Keratinocyte (primary cell): ENCODE measurements around the gene ABCA10. TPM values are rescaled to one million over a fixed set of nuclear protein-coding genes. Genes with fewer than 3 reads are reported as not detected.

Experiments used
- DNase-seq: peaks from one replicate; pipeline ENCODE4 v3.0.0-alpha.2; 2011; ENCODE audit warnings: low read depth, missing footprints, low spot score
- FAIRE-seq: peaks from 2 replicates; lab custom pipeline; 2011; peaks lifted over from hg19 to GRCh38; lab: Jason Lieb, UNC
- H2AFZ ChIP-seq: 2 replicates; pipeline ENCODE4 v1.6.0; 2012; ENCODE audit warnings: low read length, control low read depth, inconsistent platforms; ENCODE audit not compliant: control insufficient read depth
- H3K27ac ChIP-seq: 2 replicates; pipeline ENCODE4 v1.5.1; 2011; ENCODE audit warnings: low read length; ENCODE audit not compliant: control insufficient read depth, insufficient read depth
- H3K27me3 ChIP-seq: 3 replicates; pipeline ENCODE4 v1.6.0; 2011; ENCODE audit warnings: low read length; ENCODE audit not compliant: control insufficient read depth, insufficient read depth; ENCODE audit errors: extremely low read depth
- H3K36me3 ChIP-seq, 2 experiments: 2 replicates in 1 of 2; 3 replicates in 1 of 2; pipeline ENCODE4 v1.5.1; 2011; ENCODE audit warnings: low read length in 2 of 2, mild to moderate bottlenecking in 1 of 2; ENCODE audit not compliant: control insufficient read depth in 2 of 2, insufficient read depth in 2 of 2; ENCODE audit errors: extremely low read depth in 1 of 2
- H3K4me1 ChIP-seq: 3 replicates; pipeline ENCODE4 v1.5.1; 2011; ENCODE audit warnings: low read length; ENCODE audit not compliant: control insufficient read depth, insufficient read depth; ENCODE audit errors: extremely low read depth
- H3K4me2 ChIP-seq: 3 replicates; pipeline ENCODE4 v1.6.0; 2011; ENCODE audit warnings: low read depth, low read length; ENCODE audit not compliant: control insufficient read depth, insufficient read depth; ENCODE audit errors: extremely low read depth
- H3K4me3 ChIP-seq, 3 experiments: fragments of 200-600 bp in 1 of 3; sonication (generic) in 1 of 3; 2 replicates in 2 of 3; 3 replicates in 1 of 3; pipeline ENCODE4 v1.5.1; 2011 to 2016; ENCODE audit warnings: low read length in 3 of 3, mild to moderate bottlenecking in 3 of 3, control low read depth in 2 of 3, inconsistent platforms in 1 of 3, low read depth in 1 of 3, mixed read lengths in 1 of 3, mixed run types in 1 of 3, moderate library complexity in 1 of 3; ENCODE audit not compliant: control insufficient read depth in 2 of 3, insufficient read depth in 2 of 3; ENCODE audit errors: extremely low read depth in 1 of 3
- H3K79me2 ChIP-seq: 2 replicates; pipeline ENCODE4 v1.6.0; 2012; ENCODE audit warnings: low read length; ENCODE audit not compliant: control insufficient read depth, insufficient read depth
- H3K9ac ChIP-seq: 3 replicates; pipeline ENCODE4 v1.6.0; 2011; ENCODE audit warnings: low read length; ENCODE audit not compliant: control insufficient read depth, insufficient read depth; ENCODE audit errors: extremely low read depth
- H3K9me1 ChIP-seq: 3 replicates; pipeline ENCODE4 v1.6.0; 2011; ENCODE audit warnings: low read length; ENCODE audit not compliant: control insufficient read depth, insufficient read depth; ENCODE audit errors: extremely low read depth
- H3K9me3 ChIP-seq: 2 replicates; pipeline ENCODE4 v1.5.1; 2012; ENCODE audit warnings: low read depth, low read length; ENCODE audit not compliant: control insufficient read depth
- H4K20me1 ChIP-seq: 3 replicates; pipeline ENCODE4 v1.6.0; 2011; ENCODE audit warnings: low read length; ENCODE audit not compliant: control insufficient read depth, insufficient read depth; ENCODE audit errors: extremely low read depth
- EZH2 ChIP-seq: IDR thresholded peaks from one replicate; pipeline ENCODE4 v1.6.1; 2012; ENCODE audit warnings: inconsistent platforms, mild to moderate bottlenecking, low read length, moderate library complexity
- dilution Hi-C: fragments of 300-500 bp; cut with MboI; formaldehyde crosslinking; loops from one replicate; pipeline ENCODE4 v1.7.0; 2020; ENCODE audit warnings: low sequenced_read_pairs; ENCODE audit not compliant: extremely low pct_ligation_motif_present
- polyA plus RNA-seq, 5 experiments: library from polyadenylated mRNA; depleted of rRNA in 3 of 5; stranded (reverse) in 3 of 5; stranded (forward) in 1 of 5; unstranded in 1 of 5; fragments of >200 nt; gene quantifications; 1 replicate in 1 of 5; 2 replicates in 3 of 5; 3 replicates in 1 of 5; pipeline versions ENCODE4 v1.2.1 to v1.2.3, GENCODE V29; 2011 to 2012; ENCODE audit warnings: missing spikeins in 2 of 5, low read depth in 1 of 5, low replicate concordance in 1 of 5
- TF ChIP-seq, protein P1 (sequence below), 3 experiments: IDR thresholded peaks in 1 of 3; conservative IDR thresholded peaks in 1 of 3; optimal IDR thresholded peaks in 1 of 3; 2 replicates in 2 of 3; 3 replicates in 1 of 3; pipeline versions ENCODE3 to v1.5.1; 2011; ENCODE audit warnings: low read length in 3 of 3, mild to moderate bottlenecking in 3 of 3, moderate library complexity in 2 of 3, control low read depth in 1 of 3, inconsistent platforms in 1 of 3; ENCODE audit not compliant: insufficient read depth in 2 of 3; ENCODE audit errors: extremely low read depth in 1 of 3

The ABCA10 gene
- polyA plus RNA-seq, 1 donor (not counting 4 experiments of a cell fraction or from before 2014, with no cell fraction given) = 0.46 TPM

GRCh38 chr17:69175625-69176456 is 52.8 kb downstream of the ABCA10 start:
- H3K4me3 ChIP-seq = no peak overlapping the region

GRCh38 chr17:69175262-69175624 is 53.4 kb downstream of the ABCA10 start:
- dilution Hi-C loops = no loop called here
- H3K4me2 ChIP-seq = peak overlapping the region; percentile 28
- H3K27me3 ChIP-seq = no peaks in the 10 kb centered on the region
- no peak for DNase-seq
- TF ChIP-seq, protein P1, sequence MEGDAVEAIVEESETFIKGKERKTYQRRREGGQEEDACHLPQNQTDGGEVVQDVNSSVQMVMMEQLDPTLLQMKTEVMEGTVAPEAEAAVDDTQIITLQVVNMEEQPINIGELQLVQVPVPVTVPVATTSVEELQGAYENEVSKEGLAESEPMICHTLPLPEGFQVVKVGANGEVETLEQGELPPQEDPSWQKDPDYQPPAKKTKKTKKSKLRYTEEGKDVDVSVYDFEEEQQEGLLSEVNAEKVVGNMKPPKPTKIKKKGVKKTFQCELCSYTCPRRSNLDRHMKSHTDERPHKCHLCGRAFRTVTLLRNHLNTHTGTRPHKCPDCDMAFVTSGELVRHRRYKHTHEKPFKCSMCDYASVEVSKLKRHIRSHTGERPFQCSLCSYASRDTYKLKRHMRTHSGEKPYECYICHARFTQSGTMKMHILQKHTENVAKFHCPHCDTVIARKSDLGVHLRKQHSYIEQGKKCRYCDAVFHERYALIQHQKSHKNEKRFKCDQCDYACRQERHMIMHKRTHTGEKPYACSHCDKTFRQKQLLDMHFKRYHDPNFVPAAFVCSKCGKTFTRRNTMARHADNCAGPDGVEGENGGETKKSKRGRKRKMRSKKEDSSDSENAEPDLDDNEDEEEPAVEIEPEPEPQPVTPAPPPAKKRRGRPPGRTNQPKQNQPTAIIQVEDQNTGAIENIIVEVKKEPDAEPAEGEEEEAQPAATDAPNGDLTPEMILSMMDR (optimal IDR thresholded peaks at IDR 0.05 in 1 of 3, IDR thresholded peaks at IDR 0.05 in 1 of 3, conservative IDR thresholded peaks at IDR 0.05 in 1 of 3; ENCODE audit: extremely low read depth in 1 of 3, insufficient read depth in 2 of 3, low read length in 3 of 3) = no peak
- TF ChIP-seq EZH2 = no peak
- H3K9me3 ChIP-seq = no peaks in the 10 kb centered on the region
- no peaks in the 10 kb centered on the region for H4K20me1 ChIP-seq
- H3K9me1 ChIP-seq = no peaks in the 10 kb centered on the region
- no peak overlapping the region for H3K4me3 ChIP-seq
- H3K4me1 ChIP-seq = peaks cover 24% of the 10 kb centered on the region
- FAIRE-seq = no peak
- H3K36me3 ChIP-seq = no peaks in the 10 kb centered on the region
- no peak overlapping the region for H2AFZ ChIP-seq
- no peak overlapping the region for H3K9ac ChIP-seq
- H3K79me2 ChIP-seq = no peaks in the 10 kb centered on the region
- peak overlapping the region; percentile 80 for H3K27ac ChIP-seq

More at GRCh38 chr17:69175625-69176456, 52.8 kb downstream of the ABCA10 start:
- Histone ChIP-seq H3K27ac (peak overlapping the region; percentile 80), H3K9me1 (no peaks in the 10 kb centered on the region), H2AFZ (peak overlapping the region; percentile 75), H3K27me3 (no peaks in the 10 kb centered on the region), H3K79me2 (no peaks in the 10 kb centered on the region), H3K4me1 (peaks cover 24% of the 10 kb centered on the region), H3K36me3 (no peaks in the 10 kb centered on the region), H3K9me3 (no peaks in the 10 kb centered on the region), H4K20me1 (no peaks in the 10 kb centered on the region), H3K4me2 (peak overlapping the region; percentile 28), H3K9ac (peak overlapping the region; percentile 26)
- FAIRE-seq = no peak
- dilution Hi-C loops = no loop called here
- TF ChIP-seq, protein P1 (optimal IDR thresholded peaks at IDR 0.05 in 1 of 3, IDR thresholded peaks at IDR 0.05 in 1 of 3, conservative IDR thresholded peaks at IDR 0.05 in 1 of 3; ENCODE audit: extremely low read depth in 1 of 3, insufficient read depth in 2 of 3, low read length in 3 of 3) = no peak
- TF ChIP-seq EZH2 = no peak
- peak; percentile 30 for DNase-seq
